ENCODE data around the gene OR5L2.

GRCh38 chr11:55793321-55793720 lies 33.7 kb upstream of the OR5L2 start:
- TF ChIP-seq CTCF (IDR thresholded peaks at IDR 0.05): no peak
- TF ChIP-seq POLR2A (IDR thresholded peaks at IDR 0.05): no peak

All from adrenal gland (tissue), 5 donors.